Stimulated activated CD4-positive, alpha-beta T cell treated with anti-CD3 and anti-CD28 coated beads, Interleukin-15, amount 100 ng/mL, for 24 hours (primary cell): ENCODE measurements around the gene ZNF609.

ENCODE experiments used
- DNase-seq: peaks from one replicate; pipeline ENCODE4 v3.0.0-alpha.2; 2020

ZNF609 gene

DNA sequence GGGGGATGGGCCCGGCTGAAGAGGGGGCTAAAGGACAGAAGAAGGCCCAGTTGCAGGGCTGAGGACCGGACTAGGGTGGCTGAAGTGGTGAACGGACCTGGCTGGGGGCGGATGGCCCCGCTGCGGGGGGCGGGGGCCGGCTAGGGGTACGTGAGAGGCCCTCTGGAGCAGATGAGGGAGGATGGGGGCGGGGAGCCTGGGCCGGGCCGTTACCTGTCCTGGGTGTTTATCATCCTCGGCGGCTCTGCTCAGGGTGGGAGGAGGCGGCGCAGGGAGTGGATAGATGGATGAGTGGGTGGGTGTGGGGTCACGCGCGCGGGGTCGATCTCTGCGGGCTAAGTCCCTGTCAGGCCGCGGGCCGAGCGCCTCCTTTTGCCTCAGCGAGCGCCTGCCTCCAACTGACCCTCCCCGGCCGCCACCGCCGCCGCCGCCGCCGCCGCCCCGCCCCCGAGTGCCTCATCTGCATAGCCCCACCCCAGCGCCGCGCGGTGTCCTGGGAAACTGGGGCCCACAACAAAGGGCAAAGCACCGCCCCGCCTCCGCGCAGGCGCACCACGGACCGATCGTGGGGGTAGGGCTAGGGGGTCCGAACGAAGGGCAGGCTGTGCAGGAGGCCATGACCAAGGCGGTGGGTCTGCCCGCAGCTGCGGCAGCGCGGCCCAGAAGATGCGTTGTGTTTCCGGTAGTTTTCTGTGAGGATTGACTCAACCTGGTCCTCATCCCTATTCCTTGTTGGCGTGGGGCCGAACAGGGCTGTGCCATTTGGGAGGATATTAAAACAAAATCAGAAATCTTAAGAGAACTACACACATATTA lies 242.6 kb downstream of the ZNF609 start:
- peak; percentile 98 for DNase-seq

DNA sequence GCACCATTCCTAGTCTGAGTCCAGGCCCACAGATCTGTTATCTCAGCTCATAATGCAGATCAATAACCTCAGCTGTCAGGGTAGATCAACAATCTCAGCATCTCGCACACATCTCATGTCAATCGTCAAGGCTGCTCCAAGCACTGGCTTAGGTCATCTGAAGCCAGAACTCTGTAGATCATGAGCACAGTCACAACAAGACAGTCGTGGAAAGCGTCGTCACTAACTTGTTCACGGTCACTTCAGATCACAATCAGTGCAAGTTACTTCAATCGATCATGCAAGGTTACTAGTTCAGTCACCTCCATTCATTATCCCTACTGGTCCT lies 243.2 kb downstream of the ZNF609 start:
- DNase-seq = no peak

GRCh38 chr15:64705006-64705405 lies 244.6 kb downstream of the ZNF609 start:
- no peak for DNase-seq

GRCh38 chr15:64706011-64706911 lies 245.9 kb downstream of the ZNF609 start:
- DNase-seq = no peak

DNA sequence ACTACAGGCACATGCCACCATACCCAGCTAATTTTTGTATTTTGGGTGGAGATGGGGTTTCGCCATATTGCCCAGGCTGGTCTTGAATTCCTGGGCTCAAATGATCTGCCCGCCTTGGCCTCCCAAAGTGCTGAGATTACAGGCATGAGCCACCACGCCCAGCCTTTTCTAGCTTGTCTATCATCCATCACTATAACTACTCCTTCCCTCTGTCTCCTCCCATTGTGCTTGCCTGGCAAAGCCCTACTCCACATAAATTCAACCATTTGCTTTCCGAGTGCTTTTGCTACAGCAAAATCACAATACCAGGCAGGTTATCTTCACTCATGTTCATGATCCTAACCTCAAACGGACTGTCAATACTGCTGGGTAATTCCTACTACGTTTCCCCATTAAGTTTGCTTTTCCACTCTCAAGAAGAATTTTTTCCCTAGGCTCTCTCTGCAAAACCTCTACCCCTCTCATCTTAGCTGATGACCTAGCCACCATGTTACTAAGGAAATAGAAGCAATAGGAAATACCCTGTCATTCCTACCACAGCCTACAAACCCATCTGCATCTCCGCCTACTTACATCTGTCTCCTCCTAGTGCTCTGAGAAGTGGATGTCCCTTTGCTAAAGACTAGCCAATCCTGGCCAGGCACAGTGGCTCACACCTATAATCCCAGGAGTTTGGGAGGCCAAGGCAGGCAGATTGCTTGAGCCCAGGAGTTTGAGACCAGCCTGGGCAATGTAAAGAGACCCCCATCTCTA lies 250.5 kb downstream of the ZNF609 start:
- DNase-seq = no peak

DNA sequence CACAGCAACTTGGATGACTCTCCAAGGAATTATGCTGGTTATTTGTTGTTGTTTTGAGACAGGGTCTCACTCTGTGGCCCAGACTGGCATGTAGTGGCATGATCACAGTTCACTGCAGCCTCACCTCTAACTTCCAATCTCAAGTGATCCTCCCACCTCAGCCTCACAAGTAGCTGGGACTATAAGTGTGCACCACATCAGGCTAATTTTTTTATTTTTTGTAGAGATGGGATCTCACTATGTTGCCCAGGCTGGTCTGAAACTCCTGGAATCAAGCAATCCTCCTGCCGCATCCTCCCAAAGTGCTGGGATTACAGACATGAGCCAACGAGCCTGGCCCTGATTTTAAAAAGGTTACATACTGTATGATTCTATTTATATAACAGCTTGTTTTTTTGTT lies 252.0 kb downstream of the ZNF609 start:
- no peak for DNase-seq

- no peak for DNase-seq
These were observed 253.2 kb downstream of the ZNF609 start for GRCh38 chr15:64713592-64713991.

GRCh38 chr15:64716452-64716851 lies 256.1 kb downstream of the ZNF609 start:
- DNase-seq = no peak

DNA sequence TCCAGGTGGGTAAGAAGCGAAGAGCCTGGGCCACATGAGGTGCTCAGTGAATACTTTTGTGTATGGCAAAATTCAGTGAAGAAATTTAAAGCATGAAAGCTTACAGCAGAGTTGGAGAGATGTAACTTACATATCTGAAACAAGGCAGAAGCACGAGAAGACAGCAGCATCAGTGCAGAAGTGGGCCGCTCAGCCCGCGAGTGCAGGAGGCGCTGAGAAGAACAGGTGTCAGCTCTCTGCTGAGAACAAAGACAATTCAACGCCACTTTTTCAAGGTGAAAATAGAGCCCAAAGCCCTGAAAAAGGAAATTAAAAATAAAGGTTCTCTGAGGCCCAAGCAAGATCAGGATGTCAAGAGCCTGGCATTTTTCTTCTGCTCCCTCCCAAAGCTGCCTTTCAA lies 256.8 kb downstream of the ZNF609 start:
- DNase-seq = no peak

DNA sequence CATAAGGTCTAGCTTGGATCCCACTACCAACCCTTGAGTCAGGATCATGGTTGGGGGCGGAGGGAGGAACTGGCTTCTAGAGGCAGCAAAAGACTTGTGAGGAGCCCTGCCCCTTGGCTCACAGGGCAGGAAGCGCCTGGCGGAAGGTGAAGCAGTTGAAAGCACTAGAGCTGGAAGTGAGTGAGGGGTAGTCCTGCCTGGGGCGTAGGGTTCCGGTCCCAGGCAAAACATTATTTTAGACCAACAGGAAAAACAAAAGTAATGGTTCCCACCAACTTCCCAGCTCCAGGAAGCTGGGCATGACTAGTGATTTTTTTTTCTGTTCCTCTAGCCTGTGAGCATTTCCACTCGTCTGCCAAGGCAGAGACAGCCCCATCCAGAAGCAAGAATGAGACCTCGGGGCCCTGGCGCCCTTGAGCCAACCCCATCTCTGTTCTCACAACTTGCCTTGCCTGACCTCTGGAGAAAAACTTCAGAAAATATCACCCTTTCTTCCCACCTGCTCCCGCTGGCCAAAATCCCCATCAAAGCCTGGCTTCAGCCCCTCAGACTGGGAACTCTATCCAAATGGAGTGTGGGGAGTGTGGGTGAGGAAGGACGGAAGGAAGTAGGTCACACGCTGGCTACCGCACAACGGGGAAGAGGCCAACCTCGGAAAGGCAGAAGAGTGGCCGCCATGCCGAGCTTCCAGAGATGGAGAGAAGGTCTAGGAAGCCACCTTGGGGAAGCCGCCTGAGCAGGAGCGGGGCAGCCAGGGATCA lies 257.5 kb downstream of the ZNF609 start:
- peak; percentile 22 for DNase-seq

DNA sequence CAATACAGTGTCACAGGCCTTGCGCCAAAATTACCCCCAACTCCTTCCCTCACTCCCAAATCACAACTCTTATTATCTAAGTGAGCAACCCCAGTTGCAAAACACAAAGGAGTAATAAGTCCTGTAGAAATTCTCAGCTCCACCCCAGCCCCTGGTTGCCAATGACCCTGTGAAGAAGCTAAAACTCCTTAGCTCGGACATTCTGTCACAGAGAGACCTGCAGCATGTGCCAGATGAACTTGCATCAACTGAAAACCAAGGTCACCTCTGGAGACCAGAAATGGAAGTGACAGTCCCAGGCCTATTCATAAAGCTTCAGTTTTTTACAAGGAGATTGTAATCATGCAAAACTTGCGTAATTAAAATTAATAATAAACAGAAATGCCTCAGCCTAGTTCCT lies 259.8 kb downstream of the ZNF609 start:
- DNase-seq = no peak

DNA sequence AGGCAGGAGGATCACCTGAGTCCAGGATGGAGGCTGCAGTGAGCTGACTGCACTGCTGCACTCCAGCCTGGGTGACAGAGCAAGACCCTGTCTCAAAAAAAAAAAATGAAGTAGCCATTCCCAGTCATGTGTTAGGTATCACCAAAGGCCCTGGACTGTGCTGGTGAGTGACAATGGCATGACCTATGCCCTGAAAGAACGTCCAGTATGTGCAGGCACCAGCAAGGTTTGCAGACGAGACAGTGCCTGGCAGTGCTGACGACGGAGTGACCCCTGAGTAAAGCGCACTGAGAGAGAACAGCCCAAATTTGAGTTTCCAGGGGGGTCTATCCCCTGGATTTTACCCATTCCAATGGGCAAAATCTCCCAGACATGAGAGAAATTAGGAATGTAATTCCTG lies 269.8 kb downstream of the ZNF609 start:
- DNase-seq = no peak

DNA sequence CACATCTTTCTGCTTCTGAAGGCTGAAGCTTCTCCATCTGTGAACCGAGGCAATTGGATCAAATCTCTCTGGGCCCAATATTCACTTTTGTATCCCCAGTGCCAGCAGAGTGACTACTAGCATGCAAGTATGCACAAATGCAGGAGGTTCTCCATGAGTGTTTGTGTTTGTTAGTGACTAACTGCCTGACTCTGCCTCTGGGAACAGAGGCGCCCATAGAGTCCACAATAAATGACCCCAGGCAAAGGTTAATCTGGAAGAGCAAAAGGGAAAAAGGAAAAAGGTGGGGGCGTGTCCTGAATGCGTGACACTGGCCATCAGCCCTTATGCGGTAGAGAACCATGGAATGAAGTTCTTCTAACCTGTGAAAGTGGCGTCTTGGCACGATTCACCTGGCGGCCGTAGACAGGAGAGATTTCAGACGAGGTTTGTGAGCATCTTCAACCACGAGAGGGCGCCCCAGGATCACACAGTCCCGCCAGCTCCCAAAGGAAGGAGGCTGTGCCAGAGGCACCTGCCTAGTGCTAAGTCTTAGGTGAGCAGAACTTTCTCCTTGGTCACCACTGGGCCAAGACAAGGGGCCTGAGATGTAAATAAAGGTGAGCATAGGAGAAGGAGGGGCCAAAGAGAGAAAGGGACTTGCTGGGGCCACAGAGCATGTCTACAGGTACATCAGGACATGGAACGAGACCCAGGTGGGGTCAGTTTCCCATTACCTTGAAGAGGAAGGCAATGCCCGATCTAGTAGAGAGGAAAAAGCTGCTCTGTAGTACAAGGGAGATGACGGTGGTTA lies 270.8 kb downstream of the ZNF609 start:
- peak; percentile 91 for DNase-seq

DNA sequence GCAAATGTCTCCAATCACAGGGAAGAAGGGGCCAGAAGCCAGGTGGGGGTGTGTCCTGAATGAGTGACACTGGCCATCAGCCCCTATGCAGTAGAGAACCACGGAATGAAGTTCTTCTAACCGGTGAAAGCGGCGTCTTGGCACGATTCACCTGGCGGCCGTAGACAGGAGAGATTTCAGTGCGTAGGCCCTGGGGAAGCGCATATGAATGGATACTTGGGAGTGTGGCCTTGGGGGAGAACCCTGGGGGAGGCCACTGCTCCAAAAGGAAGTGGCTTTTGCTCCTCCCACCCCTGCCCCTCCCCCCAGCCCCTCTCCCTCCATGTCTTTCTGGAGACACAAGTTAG lies 271.4 kb downstream of the ZNF609 start:
- no peak for DNase-seq

DNA sequence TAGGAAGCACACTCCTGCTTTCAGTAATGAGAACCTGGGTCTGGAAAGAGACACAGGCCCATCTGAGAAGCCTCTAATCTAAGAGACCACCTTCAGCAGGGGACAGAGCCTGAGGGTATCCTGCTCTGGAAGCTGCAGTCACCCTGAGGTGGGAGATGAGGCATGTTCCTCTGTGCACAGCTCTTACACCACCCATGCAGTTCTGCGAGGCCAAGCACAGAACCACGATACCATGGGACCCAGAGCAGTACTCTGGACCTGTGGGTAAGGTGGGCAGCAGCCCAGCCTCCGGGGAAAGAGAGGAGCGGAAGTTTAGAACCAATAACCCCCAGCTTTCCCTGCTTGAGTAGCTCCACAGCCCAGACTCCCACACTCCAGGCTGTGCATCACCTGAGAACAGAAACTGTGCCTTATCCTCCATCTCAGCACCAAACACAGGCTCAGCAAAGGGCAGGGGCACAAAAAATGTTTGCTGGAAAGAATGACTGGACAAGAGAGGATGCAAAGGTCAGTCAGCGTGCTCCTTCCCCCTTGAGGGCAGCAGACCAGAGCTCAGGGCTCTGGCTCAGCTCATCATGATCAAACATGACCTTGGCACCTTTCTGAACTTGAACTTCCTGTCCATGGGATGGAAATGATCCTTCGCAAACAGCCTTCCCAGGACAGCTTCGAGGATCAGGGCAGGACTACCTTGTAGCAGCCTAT lies 271.9 kb downstream of the ZNF609 start:
- DNase-seq = no peak
